ENCODE data around the gene PRKACA. TPM values are rescaled to one million over a fixed set of nuclear protein-coding genes. Genes with fewer than 3 reads are reported as not detected.
A peak's percentile ranks its signal among the peaks of the same experiment; 100 is the strongest.
"Not testable (repeated sequence)": the region's sequence is repeated elsewhere in the genome, so short reads cannot be mapped to it uniquely, and the experiment has no call there.

Gene PRKACA
- total and polyA plus RNA-seq, 3 experiments from 2014 or later: 1.5 to 81.0 (median 77.3) TPM

DNA sequence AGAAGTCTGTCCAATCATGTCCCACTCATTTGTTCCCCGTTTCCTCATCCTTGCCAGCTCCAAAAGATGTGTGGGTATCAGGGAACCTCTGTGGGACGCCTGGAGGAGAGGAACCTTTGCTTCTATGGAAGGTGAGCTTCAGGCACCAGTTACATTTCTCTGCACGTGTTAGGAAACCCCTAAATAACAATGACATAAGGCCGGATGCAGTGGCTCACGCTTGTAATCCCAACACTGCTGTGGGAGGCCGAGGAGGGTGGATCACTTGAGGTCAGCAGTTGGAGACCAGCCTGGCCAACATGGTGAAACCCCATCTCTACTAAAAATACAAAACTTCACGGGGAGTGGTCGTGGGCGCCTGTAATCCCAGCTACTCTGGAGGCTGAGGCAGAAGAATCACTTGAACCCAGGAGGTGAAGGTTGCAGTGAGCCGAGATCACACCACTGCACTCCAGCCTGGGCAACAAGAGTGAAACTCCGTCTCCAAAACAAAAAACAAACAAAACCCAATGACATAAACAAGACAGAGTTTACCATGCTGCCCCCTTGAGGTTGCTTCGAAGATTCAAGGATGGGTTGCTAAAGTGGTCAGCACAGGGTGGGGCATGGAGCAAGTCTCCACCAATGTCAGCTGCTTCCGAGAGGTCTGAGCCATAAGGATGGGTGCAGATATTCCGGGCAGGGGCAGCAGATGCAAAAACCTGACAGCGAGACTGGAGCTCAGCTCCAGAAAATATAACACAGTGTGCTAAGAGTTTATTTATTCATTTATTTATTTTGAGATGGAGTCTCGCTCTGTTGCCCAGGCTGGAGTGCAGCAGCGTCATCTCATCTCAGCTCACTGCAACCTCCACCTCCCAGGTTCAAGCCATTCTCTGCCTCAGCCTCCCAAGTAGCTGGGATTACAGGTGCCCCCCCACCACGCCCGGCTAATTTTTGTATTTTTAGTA lies 74.6 kb downstream of the PRKACA start:
- peak overlapping the region; percentile 88 to 96 (median 94) for H3K27ac Mint-ChIP-seq
- H3K27me3 ChIP-seq (ENCODE audit: insufficient read depth, low read length, poor library complexity, severe bottlenecking); H3K9me3 ChIP-seq (ENCODE audit: low read length); H3K9me3 Mint-ChIP-seq; H3K4me3 ChIP-seq (ENCODE audit: low read length); H3K27me3 Mint-ChIP-seq; H3K4me1 ChIP-seq (ENCODE audit: insufficient read depth, low read length): not testable (repeated sequence)
- peaks cover 13 to 18% (median 17%) of the 10 kb centered on the region in 3 donors for H3K4me1 Mint-ChIP-seq
- ChIA-PET CTCF (interaction anchor here (0.6 to 2.7 kb wide), 12 partner anchors 8 to 306 kb away, joined by 3 to 22 read pairs (median 4); no protein-coding TSS in a partner anchor), POLR2A (interaction anchor here (2.0 kb wide), 1 partner anchor 11 kb away, joined by 6 read pairs; the partner anchor contains the start of gene IL27RA)
- peaks cover 31% of the 10 kb centered on the region for H3K36me3 ChIP-seq (ENCODE audit: insufficient read depth, low read length)
- peaks cover 3 to 68% (median 7%) of the 10 kb centered on the region in 3 donors for H3K36me3 Mint-ChIP-seq
- peak; percentile 19 to 63 (median 35) for DNase-seq
- H3K4me3 Mint-ChIP-seq: peak overlapping the region in 3 of 7 donors; percentile 8 to 61 (median 17)
- peak overlapping the region; percentile 60 for H3K27ac ChIP-seq (ENCODE audit: low read depth, low read length)

Other genes starting within 250 kb of the PRKACA start
- 1 to 10 TPM in 1 of 2 experiments, under 1 TPM in 1; 0.90 to 1.5 TPM for gene NANOS3, start 240.6 kb downstream of the PRKACA start, total RNA-seq
- not detected for gene NANOS3, start 240.6 kb downstream of the PRKACA start, polyA plus RNA-seq
- gene BRME1, start 211.6 kb downstream of the PRKACA start, total RNA-seq: 1 to 10 TPM; 6.8 to 8.2 TPM
- gene BRME1, start 211.6 kb downstream of the PRKACA start, polyA plus RNA-seq: 3.5 TPM
- gene CC2D1A, start 211.6 kb downstream of the PRKACA start, total RNA-seq: 10 to 100 TPM; 30.8 to 31.0 TPM
- 15.3 TPM for gene CC2D1A, start 211.6 kb downstream of the PRKACA start, polyA plus RNA-seq
- gene PODNL1, start 179.3 kb downstream of the PRKACA start, total RNA-seq: under 1 TPM in 1 of 2 experiments, not detected in 1; 0.24 TPM
- gene PODNL1, start 179.3 kb downstream of the PRKACA start, polyA plus RNA-seq: not detected
- 10 to 100 TPM; 64.6 to 66.5 TPM for gene DCAF15, start 165.3 kb downstream of the PRKACA start, total RNA-seq
- gene DCAF15, start 165.3 kb downstream of the PRKACA start, polyA plus RNA-seq: 8.0 TPM
- gene RFX1, start 111.4 kb downstream of the PRKACA start, total RNA-seq: 10 to 100 TPM; 13.0 to 13.6 TPM
- gene RFX1, start 111.4 kb downstream of the PRKACA start, polyA plus RNA-seq: 3.1 TPM
- not detected for gene RLN3, start 89.6 kb downstream of the PRKACA start, total RNA-seq
- gene RLN3, start 89.6 kb downstream of the PRKACA start, polyA plus RNA-seq: not detected
- gene IL27RA, start 86.0 kb downstream of the PRKACA start, total RNA-seq: 10 to 100 TPM; 71.4 to 73.6 TPM
- 83.4 TPM for gene IL27RA, start 86.0 kb downstream of the PRKACA start, polyA plus RNA-seq
- not detected for gene PALM3, start 55.7 kb downstream of the PRKACA start, total RNA-seq
- not detected for gene PALM3, start 55.7 kb downstream of the PRKACA start, polyA plus RNA-seq
- gene MISP3, start 45.0 kb downstream of the PRKACA start, total RNA-seq: 1 to 10 TPM in 1 of 2 experiments, under 1 TPM in 1; 1.00 to 1.2 TPM
- 2.1 TPM for gene MISP3, start 45.0 kb downstream of the PRKACA start, polyA plus RNA-seq
- under 1 TPM in 1 of 2 experiments, not detected in 1; 0.42 TPM for gene C19orf67, start 32.0 kb downstream of the PRKACA start, total RNA-seq
- gene C19orf67, start 32.0 kb downstream of the PRKACA start, polyA plus RNA-seq: not detected
- 100 to 1,000 TPM in 1 of 2 experiments, 10 to 100 TPM in 1; 97.8 to 105 TPM for gene SAMD1, start 27.0 kb downstream of the PRKACA start, total RNA-seq
- 2.8 TPM for gene SAMD1, start 27.0 kb downstream of the PRKACA start, polyA plus RNA-seq
- 10 to 100 TPM; 75.0 to 76.2 TPM for gene ASF1B, start 18.8 kb upstream of the PRKACA start, total RNA-seq
- gene ASF1B, start 18.8 kb upstream of the PRKACA start, polyA plus RNA-seq: 4.5 TPM
- 1 to 10 TPM; 5.8 TPM for gene ADGRL1, start 88.4 kb upstream of the PRKACA start, total RNA-seq
- gene ADGRL1, start 88.4 kb upstream of the PRKACA start, polyA plus RNA-seq: 0.81 TPM